DND-41 (cell line): Measurements from ENCODE around the gene MS4A1.

Experiments used
- EZH2 ChIP-seq: IDR thresholded peaks from 3 replicates; pipeline ENCODE4 v1.6.1; 2012; ENCODE audit warnings: borderline replicate concordance, low read depth, mild to moderate bottlenecking, moderate library complexity, low read length, inconsistent platforms; ENCODE audit not compliant: severe bottlenecking
- TF ChIP-seq, protein P1 (sequence below): IDR thresholded peaks from 2 replicates; pipeline ENCODE4 v1.5.1; 2012; ENCODE audit warnings: borderline replicate concordance, low read length, moderate library complexity, mild to moderate bottlenecking; ENCODE audit not compliant: poor library complexity, severe bottlenecking; ENCODE audit errors: extremely low read depth

- TF ChIP-seq EZH2: no peak
- TF ChIP-seq, protein P1, sequence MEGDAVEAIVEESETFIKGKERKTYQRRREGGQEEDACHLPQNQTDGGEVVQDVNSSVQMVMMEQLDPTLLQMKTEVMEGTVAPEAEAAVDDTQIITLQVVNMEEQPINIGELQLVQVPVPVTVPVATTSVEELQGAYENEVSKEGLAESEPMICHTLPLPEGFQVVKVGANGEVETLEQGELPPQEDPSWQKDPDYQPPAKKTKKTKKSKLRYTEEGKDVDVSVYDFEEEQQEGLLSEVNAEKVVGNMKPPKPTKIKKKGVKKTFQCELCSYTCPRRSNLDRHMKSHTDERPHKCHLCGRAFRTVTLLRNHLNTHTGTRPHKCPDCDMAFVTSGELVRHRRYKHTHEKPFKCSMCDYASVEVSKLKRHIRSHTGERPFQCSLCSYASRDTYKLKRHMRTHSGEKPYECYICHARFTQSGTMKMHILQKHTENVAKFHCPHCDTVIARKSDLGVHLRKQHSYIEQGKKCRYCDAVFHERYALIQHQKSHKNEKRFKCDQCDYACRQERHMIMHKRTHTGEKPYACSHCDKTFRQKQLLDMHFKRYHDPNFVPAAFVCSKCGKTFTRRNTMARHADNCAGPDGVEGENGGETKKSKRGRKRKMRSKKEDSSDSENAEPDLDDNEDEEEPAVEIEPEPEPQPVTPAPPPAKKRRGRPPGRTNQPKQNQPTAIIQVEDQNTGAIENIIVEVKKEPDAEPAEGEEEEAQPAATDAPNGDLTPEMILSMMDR: no peak
Measured at GRCh38 chr11:60468829-60469228, 13.2 kb downstream of the MS4A1 start.
